NCI-H524 treated with DMSO at 0.1 percent for 48 hours (cell line): Measurements from ENCODE around the gene GMDS.
A peak's percentile ranks its signal among the peaks of the same experiment; 100 is the strongest.

Experiments
- DNase-seq: peaks from one replicate; lab custom pipeline; 2025; lab: John Stamatoyannopoulos, UW

GMDS gene

DNA sequence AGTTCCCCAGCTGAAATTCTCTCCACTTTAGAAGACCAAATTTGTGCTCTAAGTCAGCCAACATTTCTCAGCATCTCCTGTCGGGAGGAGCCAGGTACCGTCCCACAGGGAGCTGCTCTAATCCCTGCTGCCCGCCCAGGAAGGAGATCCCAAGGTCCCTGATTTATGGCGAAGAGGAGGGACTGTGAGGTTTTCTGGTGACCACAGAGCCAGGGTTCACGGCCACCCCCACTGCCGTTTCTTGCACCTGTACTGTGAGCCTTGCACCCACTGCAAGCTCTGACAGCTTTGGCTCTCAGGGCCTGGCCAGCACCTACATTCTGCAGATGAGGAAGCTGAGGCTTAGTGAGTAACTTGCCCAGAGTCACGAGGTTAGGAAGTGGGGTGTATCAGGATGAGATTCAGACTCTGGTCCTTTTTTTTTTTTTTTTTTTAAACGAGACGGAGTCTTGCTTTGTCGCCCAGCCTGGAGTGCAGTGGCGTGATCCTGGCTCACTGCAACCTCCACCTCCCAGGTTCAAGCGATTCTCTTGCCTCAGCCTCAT, 600.8 kb downstream of the GMDS start:
- DNase-seq = no peak

DNA sequence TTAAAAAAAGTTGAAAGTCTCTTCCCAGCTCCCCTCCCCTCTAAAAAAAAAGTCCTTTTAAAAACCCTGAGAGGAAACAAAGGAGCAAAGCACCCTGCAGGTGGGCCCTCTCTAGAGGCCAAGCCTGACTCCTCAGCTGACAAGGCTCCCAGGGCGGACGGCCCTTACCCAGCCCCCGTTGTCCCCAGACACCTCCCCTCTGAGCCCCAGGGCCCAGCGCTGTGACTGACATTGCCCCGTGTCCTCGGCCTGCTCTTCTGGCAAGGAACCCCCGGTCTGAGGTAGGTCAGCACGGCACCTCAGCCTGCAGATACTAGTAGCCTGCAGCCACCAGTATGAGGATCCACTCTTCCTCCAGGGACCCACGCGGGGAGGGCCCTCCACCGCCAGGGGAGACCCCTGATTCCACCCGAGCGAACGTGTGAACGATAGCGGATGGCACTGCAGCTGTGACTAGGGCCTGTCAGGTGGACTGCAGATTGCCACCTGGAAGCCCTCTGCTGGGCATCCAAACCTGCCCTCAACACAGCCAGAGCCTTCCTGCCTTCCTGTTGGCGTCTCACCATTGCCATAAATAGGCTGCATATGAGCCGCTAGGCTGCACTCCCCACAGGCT, 601.5 kb downstream of the GMDS start:
- DNase-seq = no peak

DNA sequence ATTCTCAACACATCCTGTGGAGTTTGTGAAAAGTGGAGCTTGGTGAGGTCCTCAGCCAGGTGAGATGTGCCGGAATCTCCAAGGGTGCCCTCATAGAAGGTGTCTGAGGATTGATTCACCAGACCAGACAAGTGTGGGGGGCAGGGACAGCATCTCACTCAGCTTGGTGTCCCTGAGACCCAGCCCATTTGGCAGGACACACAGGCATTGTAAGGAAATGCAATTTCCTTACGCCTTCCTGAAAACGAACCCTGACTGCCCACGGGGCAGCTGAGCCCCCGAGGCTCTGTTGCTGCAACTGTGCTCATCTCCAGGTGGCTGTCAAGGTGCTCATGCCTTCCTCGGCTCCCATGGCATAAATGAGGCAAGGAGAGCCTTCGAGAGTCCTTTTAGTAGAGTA, 602.3 kb downstream of the GMDS start:
- DNase-seq = no peak

DNA sequence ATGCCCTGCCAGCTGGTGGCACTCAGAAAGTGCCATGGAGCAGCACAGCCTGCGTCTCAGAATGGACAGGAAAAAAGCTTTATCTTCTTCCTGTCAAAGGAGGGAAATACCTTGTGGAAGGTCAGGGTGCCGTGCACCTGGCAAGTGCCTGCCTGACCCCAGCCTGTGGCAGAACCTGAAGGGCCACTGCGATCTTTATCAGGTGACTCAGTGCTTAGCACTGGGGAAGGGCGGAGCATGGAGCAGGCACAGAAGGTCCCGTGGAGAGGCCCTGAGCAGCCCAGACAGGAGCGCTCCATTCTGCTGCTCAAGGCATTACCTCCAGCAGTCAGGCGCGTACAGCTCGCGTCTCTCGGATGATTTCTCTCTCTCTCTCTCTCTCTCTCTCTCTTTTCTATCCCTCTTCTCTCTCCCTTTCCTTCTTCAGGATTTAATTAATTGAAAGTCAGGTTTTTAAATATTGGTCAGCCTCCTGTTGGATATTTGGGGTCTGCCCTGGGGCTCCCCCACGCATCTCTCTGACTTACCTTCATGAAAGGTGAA, 604.0 kb downstream of the GMDS start:
- no peak for DNase-seq

DNA sequence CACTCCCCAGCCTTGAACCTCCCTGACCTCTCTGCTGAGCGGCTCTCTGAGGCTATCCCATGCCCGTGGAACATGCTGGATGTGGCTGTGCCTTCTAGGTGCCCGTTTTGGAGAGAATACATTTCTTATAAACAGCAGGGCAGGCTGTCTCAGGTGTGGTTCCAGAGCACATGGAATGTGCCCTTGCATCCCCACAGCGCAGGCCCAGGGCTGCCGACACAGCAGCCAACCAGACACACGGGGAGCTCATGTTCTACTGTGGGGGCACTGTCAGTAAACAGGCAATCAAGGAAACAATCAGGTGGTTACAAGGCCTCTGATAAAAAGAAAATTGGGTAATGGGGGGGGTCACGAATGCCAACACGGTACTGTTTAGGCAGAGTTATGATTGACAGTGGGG, 604.9 kb downstream of the GMDS start:
- no peak for DNase-seq

DNA sequence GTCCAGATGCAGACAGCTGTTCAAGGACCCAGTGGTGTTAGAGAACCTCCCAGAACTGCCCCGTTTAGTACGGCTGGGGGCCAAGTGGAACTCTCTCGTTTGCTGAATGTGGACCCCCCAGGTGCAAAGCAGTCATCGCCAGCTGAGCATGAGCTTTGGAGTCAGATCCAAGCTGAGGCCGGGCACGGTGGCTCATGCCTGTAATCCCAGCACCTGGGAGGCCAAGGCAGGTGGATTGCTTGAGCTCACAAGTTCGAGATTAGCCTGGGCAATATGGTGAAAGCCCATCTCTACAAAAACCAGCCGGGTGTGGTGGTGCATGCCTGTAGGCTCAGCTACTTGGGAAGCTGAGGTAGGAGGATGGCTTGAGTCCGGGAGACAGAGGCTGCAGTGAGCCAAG, 606.0 kb downstream of the GMDS start:
- no peak for DNase-seq

DNA sequence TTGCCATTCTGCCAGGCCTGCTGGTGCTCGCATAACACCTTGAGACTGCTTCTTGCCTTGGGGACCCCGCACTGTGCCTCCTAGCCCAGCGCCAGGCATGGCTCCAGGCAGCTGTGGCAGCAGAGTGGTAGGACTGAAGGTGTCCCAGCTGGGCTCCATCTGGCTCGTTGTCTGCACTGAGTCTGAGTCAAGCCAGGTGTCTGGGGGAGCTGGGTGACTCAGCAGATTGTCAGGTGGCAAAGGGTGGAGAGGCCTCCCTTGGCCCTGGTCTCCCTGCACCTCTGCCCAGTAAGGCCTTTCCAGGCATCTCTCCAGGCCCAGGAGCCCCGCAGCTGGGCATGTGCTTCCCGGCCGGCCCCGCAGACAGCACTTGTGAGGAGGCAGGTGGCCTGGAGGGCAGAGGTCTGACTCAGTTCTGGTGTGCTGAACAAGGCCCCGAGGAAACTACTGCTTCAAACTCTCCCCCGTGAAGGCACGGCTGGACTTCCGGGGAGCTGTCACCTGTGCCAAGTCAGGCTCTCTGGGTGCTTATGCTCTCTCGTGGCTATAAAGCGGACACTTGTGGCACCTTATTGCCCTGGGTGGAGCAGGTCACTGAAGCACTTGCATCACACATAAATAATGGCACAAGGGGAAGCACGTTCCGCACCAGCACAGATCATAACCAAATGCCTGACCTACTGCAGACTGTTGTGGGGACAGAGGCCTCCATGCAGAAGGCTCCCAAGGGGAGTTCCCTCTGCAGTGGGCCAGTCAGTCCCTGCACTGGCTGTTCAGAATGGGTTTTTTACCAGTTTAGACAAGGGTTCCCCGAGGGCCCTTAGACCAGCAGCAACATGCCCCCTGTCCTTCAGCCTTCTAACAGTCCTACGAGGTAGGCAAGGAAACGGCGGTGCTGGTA, 608.2 kb downstream of the GMDS start:
- DNase-seq = peak; percentile 25

DNA sequence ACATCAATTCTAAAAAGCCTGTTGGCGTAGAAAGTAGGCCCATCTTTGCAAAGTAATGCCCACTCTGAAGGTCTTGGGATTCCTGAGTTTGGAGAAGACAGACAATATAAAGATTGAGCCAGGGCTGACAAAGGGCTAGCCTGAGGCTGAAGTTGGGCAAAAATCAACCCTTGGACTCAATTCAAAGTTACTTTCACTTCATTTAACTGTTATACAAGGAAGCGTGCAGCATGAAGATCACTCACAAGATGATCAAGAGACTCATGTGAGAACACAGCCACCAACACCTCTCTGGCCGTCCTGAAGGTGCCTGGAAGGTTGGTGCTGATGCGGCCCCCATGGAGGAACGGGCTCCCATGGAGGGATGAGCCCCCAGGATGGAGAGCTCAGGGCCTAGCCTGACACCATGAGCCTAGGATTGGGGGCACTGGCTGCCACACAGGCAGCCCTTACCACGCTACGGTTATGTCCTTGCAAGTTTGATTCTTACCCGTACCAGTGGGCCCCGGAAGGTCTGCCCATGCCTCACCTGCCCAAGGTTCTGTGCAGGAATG, 609.1 kb downstream of the GMDS start:
- DNase-seq = no peak

DNA sequence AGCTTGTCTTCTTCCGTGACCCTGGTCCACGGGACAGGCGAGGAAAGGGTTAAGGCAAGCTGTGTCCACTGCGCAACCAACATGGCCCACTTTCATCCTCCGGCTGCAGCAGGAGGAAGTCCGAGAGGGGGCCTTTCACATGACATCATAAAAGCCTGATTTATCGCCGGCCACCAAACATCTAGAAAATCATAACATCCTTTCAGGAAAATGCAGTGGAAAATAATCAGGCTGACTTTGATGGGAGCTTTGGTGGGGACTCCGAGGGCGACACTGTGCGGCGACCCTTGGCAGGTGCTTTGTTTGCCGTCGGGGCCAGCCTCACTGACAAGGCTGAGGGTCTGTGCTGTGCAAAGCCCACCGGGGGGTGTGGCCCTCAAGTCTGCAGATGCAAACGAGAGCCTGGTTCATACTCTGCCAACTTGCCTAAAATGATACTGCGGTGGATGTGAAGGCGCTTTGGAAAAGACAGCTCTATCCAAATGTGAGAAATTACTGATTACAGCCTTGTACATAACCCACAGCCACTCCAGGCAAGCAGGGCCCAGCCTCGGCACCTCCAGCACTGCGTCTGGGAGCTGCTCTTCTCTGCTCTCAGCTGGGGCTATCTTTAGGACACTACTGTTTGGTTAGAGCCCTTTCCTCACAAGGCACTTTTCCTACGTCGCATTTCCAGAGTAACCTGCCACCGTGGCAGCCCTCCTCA, 609.9 kb downstream of the GMDS start:
- no peak for DNase-seq

DNA sequence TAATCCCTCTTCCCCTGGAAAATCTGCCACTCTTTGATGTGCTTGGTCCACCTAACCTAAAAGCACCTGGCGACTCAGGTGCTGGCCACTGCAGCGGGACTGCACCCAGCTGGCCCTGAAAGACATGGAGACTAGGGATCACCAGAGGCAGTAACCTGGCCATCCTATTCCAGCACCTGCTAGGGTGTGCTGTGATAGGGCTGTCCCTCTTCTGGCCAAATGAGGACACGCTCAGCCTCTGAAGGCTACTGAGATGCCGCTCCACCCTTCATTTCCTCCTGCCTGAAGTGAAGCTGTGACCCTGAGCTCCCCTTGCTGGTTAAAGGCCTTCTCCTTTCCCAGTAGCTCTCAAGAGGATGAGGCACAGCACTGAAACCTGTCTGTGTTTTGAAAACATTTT, 611.3 kb downstream of the GMDS start:
- DNase-seq = no peak

DNA sequence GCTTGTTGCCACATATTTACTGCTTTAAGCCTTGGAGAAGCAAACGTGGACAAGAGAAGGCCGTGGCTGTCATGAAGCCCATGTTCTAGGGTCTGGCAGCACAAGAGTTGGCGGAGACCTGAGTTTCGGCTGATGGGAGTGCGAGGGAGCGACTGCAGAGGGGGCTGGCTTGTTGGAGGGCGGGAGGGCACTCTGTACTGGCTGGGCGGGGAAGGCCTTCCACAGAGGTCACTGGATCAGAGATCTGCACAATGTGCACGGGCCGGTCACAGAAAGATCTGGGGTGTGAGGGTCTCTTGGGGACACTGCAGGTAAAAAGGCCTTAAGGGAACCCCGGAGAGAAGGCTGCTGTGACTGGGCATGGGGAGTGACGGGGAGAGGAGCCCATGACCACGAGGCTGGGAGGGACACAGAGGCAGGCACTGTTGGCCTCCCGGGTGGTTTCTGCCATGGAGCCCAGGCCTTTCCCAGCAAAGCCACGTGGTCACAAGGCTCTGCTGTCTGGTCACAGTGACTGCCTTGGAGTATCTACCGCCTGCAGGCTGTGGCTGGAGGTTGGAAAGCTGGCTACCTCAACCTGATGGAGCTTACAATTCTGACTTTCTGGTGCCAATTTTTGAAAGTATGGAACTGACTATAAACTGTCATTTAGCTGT, 611.9 kb downstream of the GMDS start:
- no peak for DNase-seq

DNA sequence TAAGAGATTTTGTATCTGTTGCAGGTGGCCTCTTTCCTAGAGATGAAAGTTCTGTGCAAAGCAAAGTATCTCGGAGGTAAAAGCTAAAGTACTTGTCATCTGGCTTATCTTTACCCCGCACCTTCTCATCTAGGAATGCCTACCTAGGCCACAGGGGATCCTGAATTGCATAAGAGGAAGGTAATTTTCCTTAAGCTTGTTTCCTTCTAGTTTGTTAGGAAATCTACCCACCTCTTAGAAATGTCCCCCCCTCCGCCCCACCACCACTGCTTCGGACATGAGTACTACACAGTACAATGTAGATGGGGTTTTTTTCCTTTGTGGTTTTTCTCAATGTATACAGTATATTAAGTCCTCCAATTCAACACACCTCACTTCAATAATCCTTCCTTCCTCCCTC, 614.2 kb downstream of the GMDS start:
- DNase-seq = no peak

DNA sequence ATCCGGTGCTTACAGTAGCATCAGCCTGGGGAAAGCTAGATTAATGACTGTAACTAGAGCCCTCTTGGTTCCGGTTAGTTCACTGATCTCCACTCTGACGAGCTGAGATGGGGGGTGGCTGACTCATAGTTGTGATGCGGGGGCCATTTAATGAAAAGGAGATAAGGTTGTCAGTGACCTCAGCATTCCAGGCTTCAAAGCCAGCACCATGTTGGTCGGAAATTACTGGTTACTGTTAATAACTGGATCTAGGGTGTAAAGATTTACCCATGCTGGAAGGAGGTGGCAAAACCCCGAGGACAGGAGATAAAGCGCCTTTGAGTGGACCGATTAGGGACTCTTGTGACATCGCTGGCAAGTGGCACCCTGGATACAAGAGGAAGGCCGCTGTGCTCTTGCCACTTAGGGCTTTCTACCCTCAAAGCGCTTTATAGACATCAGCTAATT, 614.6 kb downstream of the GMDS start:
- DNase-seq = peak; percentile 34

DNA sequence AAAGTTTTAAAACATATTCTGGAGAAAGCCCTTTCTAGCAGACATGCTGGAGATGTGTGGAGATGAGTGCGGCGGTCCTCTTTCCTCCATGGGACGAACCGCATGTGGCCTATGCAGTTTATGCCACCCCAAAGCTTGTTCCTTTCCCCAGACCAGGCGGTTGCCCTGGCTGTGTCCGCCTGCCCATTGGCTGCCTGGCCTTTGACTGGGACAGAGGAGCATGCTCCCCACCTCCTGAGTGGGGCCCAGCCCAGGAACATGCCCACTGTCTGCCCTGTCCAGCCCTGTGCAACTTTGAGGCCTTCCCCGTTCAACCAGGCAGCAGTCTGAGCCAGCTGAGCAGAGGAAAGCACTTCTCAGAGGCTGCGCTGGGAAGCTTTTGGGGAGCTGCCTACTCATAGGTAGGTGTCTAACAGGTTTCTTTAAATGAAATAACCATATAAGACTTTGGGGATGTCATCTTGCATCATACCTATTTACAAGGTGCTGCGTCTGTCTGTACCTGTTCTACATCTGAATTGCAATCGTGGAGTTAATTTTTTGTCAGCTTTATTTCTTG, 615.1 kb downstream of the GMDS start:
- no peak for DNase-seq

DNA sequence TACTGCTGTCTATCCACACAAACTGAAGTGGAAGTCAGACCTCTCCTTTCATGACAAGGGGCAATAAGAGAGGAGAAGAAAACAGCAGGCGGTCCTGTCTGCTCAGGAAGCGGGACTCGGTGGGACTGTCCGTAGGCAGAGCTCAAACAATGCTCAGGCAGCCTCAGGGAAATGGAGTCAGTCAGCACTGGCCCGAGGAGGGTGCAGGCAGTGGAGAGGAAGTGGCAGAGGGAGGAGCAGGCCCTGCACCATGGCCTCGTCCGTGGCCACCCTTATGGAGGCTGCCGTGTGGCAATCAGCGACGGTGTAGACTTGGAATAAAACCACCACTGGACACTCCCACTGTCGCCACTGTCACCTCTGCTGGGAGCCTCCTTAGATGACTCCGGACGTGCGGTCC, 616.1 kb downstream of the GMDS start:
- no peak for DNase-seq

DNA sequence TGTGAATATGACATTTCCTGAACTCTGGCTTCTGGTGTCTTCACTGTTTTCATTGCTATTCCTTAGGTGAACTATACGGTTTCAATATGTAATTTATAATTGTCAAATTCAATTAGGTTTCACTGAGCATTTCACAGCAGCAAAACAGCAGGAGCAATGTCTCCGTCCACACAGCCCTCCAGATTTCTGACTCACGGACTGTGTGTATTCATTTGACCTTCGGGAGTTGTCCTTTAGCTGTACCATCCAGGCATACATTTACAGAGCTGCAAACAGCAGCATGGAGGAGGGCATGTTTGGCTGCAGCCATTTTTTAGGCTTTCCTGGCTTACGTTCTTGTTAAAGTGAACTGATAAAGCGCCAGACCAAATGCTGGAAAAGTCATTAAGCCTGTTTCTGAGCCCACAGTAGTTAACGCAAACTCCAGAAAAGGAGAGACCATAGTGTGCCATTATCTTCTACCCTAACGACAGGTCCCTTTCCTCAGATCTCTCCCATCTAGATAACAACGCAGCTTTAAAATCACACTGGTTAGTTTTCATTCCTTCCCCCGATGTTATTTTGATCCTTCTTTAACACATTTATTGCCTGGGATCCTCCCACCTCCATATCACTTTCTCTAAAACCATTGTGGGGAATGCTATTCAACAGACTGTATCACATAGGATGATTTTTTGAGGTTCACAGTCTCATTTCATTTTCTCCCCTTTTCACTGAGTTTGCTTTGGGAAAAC, 617.4 kb downstream of the GMDS start:
- DNase-seq = no peak

DNA sequence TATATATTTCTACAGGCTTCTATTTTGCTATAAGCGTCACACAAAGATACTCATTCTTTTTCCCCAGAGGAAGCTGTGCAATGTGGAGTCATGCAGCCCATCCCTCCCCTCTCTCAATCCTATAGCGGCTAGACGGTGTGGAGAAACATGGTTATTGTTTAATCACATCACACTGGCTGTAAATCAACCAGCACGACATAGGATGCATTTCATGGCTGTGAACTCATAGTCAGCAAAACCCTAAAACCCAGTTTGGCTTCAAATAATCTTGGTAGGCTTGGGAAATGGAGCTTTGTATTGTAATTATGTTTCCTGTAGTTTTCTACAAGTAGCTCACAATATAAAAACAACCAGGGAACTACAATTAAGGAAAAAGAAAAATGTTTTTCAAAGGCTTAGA, 618.9 kb downstream of the GMDS start:
- DNase-seq = no peak

DNA sequence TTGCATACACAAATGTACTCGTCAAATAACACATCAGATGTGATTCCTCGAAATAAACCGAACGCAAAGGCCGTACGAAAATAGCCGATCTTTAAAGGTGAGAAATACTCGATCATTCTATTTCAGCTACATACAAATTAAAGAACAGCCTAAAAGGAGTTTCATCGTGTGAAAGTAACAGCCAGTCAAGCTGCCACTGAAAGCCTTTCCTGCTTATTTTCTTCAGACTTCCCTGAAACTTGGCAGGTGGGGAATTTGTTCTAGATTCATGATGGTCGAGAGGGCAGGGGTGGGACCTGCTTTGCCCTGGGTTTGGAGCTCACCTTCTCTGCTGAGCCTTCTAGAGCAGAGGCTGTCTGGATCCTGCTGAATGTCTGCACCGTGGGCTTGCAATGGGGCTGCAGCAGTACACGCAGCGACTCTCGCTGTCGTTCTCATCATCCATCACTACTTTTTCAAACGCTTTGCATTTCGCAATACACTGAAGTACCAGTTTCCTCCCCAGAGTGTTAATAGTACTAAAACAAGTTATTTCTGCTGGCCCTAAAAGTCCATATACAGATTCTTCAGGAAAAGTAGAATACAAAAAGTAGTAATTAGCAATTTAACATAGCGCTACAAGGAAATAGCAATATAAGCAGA, 619.5 kb downstream of the GMDS start:
- no peak for DNase-seq

DNA sequence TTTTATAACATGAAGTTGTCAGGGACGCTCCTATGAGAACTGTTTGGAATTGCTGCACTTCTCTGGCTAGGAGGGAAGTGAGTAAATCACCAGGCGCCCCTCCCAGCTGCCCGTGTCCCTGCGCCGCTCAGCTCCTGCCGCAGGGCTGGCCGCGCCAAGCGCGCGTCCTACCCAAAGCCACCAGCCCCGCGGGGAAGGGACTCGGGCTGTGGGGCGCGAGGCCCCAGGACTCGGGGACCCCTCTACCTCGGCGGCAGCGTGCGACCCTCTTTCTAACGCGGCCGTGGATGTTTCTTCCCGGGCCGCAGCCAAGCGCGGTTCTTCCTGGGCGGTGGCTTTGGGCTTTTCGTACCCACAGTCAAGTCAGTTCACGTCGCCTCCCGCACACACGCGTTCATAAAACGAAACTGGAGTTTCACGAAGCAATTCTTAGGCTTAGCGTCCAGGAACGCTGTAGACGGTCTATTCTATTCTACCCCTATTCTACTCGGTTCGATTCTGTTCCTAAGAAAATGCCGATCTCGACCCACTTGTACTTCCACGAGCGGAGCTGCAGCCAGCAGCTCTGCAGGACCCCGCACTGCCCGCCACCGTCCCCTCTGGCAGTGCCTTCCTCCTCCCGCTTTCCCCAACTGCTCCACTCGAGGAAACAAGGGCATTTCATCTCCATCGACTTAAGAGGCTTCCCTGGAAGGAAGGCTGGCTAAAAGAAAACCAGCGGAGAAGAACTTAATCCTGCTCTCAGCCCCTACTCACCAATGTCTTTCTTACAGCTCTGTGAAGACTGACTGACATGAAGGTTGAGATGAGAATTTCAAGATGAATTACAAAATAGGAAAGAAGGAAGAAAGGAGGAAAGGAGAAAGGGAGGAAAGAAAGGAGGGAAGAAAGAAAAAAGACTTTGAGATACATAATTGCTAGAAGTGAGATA, 620.3 kb downstream of the GMDS start:
- DNase-seq = no peak
